Bone marrow (tissue), 2 donors: ENCODE measurements around the gene RNF38.
"Not testable (repeated sequence)": the region's sequence is repeated elsewhere in the genome, so short reads cannot be mapped to it uniquely, and the experiment has no call there.

ENCODE experiments used
- DNase-seq, 2 donors: peaks; one replicate each; lab custom pipeline; 2025; lab: John Stamatoyannopoulos, UW

RNF38 gene

DNA sequence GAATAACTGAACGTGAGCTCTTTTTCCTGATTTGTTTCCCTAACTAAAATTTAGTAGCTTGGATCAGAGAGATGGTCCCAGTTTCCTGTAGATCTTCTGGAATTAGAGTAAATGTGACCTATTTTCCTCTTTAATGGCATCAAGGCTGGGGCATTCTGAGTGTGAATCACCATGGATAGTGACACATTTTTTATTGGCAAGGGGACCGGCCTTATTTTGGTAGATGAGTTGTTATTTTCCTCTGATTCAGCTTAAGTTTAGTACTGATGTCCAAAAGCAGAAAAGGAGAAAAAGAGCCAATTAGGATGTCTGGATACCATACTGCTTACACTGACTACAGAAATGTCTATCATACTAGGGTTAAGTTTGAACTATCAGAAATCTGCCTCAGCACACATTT, 68.1 kb downstream of the RNF38 start:
- DNase-seq, result no peak

DNA sequence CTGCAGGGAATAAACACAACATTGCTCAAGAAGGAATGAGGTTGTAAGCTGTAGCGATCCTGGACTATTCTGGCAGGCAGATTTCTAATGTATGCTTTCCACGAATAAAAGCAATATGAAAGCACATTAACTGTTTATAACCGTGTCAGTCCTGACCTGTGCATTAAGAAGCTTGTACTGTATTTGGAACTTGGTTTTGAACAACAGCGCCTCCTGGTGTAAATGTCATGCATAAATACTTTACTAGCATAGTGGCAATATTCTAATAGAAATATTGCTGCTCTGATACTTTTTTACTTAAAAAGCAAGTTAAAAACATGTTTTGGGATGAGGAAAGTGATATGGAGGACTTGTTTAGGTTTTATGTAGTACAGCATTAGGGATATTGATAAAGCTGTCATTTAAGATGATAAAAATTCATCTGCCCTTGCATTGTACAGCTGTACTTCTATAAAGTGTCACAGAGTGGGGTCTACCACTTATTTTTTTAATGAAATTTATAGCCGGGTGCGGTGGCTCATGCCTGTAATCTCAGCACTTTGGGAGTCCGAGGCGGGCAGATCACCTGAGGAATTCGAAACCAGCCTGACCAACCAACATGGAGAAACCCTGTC, 71.2 kb downstream of the RNF38 start:
- DNase-seq, result peak in 1 of 2 donors; percentile 60

DNA sequence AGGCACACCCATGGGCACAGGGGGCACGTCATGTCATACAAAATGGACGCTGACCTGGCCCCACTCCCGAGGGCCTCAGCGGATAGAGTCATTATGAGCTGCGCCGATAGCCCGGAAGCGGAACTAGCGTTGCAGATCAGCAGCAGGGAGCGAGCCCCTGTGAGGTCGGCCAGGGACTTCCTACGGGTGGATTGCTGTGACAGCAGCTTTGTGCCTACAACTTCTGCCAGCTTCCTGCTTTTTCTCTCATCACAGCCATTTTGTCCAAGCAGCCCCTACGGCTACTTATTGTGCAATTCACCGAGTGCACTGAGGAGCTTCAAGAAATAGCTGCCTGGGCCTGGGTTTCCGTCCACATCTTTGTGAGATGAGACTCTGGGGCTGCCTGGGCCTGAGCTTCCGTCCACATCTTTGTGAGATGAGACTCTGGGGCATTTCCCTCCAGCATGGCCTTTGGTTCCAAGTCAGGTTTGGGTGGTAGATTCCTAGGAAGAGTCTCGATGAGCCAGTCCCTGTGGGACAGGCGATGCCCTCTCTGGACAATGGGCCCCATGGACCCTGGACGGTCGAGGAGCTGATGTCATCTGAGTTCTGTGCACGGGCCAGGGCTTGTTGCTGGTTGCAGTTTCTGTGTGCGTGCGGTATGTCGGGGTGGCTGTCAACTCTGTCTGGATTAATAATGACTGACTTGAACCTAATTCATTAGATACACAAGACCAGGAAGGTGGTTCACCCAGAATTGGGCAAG, 74.8 kb downstream of the RNF38 start:
- no peak for DNase-seq

DNA sequence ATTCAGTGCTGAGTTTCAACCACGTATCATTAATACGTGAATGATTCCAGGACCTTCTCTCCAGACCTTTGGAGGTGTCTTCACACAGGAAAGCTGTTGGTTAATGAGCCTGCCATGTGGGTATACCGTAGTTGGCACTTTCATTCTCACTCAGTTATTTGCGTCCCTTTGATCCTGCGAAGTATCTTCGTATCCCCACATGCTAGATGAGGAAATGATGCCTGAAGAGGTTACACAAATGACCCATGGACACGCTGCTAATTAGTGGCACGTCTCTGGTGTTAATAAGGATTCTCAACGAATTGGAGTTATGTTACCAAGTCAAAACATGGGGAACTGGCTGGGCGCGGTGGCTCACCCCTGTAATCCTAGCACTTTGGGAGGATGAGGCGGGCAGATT, 76.1 kb downstream of the RNF38 start:
- no peak for DNase-seq

DNA sequence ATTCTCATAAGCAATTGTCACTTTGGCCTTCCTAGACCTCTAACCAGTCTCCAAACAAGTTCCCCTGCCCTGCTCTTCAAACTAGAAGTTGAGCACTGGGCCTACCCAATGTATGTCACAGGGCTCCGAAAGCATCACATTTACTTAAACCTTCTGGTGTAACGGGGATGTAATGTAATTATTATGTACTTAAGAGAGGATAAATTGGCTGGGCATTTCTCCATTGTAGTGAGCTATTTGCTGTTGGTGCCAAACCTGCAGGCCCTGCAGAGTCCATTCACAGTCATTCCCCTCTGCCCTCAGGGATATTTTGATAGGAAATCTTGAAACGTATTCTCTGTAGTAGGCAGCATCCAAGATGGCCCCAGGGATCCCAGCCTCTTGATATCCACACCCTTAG, 77.6 kb downstream of the RNF38 start:
- no peak for DNase-seq

DNA sequence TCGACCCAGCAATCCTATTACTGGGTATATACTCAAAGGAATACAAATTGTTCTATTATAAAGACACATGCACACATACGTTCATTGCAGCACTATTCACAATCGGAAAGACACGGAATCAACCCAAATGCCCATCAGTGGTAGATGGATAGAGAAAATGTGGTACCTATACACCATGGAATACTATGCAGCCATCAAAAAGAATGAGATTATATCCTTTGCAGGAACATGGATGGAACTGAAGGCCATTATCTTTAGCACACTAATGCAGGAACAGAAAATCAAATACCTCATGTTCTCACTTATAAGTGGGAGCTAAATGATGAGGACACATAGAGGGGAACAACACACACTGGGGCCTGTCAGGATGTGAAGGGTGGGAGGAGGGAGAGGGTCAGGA, 78.2 kb downstream of the RNF38 start:
- DNase-seq, result not testable (repeated sequence)

DNA sequence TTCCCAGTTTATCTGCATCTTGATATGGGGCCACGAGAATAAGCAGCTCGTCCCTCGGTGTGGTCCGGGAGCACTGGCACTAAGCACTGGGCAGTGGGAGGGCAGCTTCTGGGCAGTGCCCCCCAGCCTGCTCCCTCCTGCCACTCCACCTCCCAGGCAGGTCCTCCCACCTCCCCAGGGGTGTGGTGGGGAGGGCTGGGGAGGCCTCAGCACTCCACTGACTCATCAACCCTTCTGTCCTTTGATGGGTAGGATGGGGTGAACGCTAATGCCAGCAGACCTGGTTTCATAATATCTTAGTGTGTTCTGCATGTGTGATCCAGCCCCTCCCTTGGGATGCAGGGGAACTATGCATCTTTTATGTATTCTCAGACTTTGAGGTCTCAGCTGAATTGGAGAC, 79.6 kb downstream of the RNF38 start:
- DNase-seq, result no peak

DNA sequence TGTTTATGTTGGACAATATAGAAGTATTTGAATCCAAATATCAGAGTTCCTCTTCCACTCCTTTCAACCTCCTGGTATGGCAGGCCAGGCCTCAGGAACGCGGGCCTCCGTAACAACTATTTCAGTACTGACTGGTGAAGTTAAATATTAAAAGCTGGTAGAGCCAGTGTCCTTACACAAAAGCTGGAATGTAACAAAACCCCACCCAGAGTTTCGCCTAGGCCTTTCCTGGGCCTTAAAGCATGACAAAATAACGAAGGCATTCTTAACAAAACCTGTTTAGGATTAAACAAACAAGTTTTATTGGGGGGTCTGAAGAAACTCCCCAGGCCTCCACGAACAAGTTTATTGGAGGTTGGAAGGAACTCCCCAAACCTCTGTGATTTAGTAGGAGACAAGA, 80.3 kb downstream of the RNF38 start:
- no peak for DNase-seq

DNA sequence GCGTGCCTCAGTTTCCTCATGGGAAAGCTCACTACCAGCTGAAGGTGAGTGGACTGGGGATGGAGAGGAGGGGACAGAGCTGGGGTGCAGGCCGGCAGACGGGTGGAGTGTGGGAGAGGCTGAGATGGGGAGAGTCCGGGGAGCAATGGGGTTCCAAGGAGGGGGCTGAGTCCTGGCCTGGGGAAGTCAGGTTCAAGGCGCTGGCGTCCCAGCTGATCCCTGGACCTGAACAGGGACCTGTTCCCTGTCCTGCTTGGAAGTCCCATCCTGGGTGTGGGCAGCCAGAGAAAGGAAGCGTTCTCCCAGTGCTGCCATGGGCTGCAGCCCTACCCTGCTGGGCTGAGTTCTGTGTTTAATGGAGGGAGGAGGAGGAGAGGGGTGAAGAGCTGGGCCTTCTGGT, 80.9 kb downstream of the RNF38 start:
- no peak for DNase-seq

DNA sequence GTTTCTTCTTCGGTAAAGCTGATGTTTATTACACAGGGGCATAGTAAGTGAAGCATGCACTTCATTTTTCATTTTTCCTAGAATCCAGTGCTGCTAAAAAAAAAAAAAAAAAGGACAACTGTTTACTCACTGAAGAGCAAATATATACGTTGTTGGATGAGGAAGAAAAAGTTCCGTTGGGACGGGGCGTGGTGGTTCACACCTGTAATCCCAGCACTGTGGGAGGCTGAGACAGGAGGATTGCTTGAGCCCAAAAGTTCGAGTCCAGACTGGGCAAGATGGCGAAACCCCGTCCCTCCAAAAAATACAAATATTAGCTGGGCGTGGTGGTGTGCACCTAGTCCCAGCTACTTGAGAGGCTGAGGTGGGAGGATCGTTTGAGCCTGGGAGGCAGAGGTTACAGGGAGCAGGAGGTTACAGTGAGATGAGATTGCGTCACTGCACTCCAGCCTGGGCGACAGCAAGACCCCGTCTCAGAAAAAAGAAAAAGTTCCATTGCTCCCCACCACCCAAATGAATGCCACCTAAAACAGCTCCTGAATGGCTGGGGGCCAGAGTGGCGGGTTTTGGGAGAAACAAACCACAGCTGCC, 81.8 kb downstream of the RNF38 start:
- DNase-seq, result no peak

DNA sequence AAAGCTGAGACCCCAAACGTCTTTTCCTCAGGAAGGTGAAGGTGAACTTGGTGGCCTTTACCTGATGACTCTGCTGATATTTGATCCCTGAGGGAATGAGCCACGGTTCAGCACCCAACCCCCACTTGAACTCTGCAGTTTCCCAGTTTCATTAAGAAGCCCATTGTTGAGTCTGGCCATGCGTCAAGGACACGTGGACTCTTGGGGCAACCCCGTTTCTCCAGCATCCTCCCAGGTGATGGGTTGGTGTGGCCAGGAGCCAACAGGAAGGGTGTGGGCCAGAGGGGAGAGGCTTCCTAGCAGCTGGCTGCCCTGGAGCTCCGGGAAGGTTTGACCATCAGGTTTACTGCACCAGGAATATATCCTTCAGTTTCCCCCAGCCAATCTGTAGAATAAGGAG, 82.3 kb downstream of the RNF38 start:
- no peak for DNase-seq

DNA sequence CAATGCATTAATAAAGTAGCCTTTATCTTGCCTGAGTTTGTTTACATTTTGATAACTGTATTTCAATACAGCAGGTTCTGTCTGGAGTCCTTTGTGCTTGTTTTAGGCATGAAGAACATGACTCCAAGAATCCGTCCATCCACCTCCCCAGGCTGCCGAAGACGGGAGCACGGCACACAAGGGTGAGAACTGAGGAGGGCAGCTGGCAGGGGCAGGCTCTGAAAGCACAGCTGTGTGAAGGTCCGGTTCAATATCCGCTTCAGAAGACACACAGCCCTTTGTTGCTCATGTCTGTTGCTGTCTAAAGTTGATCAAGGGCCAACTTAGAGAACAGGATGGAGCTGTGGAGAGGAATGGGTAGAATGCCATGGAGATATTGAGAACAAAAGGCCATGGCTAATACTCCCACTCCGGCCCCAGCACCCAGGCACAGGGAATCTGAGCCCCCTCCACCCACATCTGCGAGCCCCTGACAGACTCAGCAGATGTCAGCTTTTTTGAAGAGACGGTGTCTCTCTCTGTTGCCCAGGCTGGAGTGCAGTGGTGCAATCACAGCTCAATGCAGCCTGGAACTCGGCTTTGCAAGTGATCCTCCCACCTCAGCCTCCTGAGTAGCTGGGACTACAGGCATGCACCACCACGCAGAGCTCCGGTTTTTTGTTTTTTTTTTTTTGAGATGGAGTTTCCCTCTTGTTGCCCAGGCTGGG, 83.3 kb downstream of the RNF38 start:
- no peak for DNase-seq

DNA sequence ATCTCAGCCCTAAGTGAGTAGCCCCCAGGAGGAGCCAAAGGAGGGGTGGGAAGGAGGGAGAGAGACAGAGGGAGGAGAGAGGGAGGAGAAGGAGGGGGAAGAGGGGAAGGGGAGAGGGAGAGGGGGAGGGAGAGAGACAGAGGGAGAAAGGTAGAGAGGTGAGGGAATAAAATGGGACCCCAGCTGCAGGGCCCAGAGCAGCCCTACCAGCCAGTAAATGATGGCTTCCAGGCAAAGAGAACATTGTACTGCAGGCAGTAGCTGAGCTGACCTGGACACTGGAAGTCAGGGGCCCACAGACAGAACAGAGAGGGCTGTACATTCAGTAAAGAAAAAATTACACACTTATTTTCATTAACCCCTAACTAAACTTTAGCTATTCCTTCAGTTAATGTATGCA, 84.0 kb downstream of the RNF38 start:
- DNase-seq, result no peak

DNA sequence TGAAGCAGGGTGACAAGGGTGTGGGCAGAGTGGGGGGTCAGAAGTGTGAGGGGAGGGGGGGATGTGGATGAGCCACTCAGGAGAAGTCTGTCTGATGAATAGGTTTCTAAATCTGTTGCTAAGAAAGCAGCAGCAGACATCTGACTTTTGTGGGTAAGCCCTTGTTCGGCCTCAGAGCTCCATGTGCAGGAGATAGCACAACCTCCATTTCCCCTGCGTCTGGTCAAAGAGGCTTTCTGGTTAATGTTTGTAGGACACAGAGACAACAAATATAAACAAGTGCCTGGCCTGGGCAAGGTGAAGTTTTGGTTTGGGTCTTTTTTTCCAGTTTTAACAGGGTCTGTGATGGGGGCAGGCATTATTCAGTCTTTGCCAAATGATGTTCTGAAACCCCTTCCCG, 84.8 kb downstream of the RNF38 start:
- DNase-seq, result no peak

DNA sequence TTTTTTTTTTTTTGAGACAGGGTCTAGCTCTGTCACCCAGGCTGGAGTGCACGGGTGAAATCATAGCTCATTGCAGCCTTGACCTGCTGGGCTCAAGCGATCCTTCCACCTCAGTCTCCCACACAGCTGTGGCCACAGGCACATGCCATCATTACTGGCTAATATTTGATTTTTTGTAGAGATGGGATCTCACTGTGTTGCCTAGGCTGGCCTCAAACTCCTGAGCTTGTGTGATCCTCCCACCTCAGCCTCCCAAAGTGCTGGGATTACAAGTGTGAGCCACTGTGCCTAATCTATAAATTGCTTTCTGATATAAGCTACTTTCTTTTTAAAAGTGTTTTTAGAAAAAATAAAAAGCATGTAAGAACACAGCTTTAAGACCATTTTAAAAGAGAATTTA, 85.3 kb downstream of the RNF38 start:
- DNase-seq, result no peak

DNA sequence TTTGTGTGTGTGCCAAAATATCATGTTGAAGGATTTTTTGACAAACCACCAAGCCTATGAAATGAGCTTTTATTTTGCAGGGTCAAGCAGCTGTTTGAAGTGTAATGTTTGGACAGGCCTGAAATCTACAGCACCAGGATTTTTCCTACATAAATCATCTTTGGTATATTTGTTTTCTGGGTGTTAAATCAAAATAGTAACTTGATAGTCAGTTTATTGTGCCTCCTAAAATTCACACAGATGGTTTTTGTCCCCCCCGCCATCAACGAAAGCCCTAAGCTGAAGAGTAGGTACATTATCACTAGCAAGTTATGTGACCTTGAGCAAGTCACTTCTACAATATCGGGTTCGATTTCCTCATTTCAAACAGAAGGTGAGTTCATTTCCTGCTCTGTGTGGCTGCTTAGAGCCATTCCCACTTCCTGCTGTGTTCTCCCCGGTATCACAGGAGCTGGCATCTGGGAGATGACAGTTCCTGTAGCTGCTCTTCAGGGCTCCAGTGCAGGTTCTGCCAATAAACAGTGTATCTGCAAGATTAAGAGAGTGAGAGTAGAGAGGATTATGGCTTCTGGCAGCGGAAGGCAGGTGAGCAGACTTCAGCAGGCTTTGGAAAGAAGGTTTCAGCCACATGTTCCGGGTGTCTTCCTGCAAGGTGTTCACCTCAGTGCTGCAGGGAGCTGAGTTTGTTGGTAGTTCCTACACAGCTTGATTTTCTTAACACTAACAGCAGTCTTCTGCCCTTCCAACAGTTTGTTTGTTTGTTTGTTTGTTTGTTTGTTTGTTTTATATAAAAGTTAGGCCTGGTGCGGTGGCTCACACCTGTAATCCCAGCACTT, 93.4 kb downstream of the RNF38 start:
- DNase-seq, result no peak

DNA sequence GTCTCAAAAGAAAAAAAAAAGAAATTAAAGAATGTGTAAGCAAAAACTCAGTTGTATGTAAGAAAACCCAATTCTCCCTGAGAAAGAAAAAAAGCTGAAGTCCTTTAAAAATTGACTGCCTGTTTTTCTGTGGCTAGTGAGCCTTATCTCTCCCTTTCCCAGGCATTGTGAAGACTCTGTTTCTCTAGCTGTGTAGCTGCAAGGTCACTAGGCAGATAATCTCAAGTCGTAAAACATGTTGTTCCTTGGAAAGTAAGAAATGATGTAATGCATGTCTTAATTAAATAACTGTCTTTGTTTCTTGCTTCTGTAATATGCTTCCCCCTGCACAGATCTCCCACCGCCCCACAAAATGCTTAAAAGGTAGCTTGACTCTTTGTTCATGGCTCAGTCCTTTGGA, 95.7 kb downstream of the RNF38 start:
- DNase-seq, result not testable (repeated sequence)

DNA sequence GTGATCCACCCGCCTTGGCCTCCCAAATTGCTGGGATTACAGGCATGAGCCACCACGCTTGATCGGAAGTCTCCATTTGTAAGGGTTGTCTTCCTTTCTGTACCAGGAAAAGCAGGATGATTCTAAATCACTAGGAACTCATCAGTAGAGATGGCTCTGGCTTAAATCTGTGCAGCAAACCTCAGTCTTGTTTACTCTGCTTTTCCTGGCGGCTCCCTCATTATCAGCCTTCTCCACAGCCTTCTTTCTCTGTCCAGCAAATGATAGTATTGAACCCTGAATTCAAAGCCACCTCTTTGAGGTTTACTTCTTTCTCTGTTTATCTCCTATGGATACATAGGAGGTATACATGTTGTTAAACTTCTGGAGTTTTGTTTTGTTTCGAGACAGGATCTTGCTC, 98.8 kb downstream of the RNF38 start:
- no peak for DNase-seq

DNA sequence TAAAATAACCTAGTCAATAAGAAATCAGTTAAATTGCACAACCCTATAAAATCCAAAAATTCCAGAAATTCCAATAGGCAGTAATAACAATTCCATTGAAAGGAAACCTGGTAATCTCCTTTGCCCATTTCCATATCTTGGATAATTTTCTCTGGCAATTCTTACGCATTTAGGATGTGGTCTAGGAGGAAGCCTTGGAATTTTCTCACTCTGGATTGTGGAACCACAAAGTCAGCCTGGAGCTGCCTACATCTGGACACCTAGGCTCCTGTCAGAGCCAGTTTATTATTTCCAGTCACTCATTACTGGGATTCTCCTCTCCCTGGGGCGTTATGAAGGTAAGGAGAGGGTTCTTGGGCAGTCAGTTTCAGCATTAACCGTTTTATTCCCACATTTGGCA, 101.5 kb downstream of the RNF38 start:
- DNase-seq, result no peak

DNA sequence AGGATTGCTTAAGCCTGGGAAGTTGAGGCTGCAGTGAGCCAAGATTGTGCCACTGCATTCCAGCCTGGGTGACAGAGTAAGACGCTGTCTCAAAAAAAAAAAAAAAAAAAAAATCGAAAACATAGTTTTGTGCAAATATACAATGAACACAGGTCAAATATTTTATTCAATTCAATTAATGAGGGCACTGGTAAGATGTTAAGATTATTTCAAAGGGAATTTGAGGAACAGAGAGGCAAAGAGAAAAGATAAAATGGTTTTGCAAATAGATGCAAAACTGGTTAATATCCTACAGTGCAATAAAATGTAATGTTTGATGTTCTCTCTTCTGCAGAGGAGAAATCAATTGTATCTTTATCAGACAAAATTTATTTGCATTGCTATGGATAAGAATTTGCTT, 102.3 kb downstream of the RNF38 start:
- DNase-seq, result no peak

DNA sequence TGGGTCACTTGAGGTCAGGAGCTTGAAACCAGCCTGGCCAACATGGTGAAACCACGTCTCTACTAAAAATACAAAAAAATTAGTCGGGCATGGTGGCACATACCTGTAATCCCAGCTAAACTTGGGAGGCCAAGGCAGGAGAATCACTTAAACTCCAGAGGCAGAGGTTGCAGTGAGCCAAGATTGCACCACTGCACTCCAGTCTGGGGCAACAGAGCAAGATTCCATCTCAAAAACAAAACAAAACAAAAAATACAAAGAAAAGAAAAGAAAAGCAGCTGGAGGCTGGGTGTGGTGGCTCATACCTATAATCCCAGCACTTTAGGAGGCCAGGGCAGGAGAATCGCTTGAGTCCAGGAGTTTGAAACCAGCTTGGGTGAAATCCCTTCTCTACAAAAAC, 105.1 kb downstream of the RNF38 start:
- DNase-seq, result not testable (repeated sequence)

DNA sequence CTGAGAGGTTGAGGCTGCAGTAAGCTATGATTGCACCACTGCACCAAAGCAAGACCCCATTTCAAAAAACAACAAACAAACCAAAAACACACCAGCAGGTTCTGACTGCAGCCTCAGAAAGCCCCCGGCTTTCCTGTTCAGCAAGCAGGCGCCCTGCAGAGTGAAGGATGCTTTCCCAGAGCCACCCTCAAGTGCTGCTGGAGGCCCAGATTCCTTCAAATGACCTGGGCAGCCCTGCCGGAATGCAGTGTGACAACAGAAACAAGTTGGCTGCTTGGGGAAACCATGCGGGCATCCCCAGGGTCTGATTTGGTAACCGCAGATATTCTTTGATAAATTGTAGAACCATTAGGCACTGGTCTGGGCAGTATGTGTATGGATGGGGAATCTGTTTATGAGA, 106.2 kb downstream of the RNF38 start:
- no peak for DNase-seq
